Naive B cell (primary cell): ENCODE results near the gene GP5. TPM values are rescaled to one million over a fixed set of nuclear protein-coding genes. Genes with fewer than 3 reads are reported as not detected.
A peak's percentile ranks its signal among the peaks of the same experiment; 100 is the strongest.

Source experiments
- ATAC-seq, 2 donors: fragments of 150-1000 bp; cut with Tn5 transposase; 2 replicates each; pipeline ENCODE4 v1.10.0; 2021; ENCODE audit warnings: low read depth in 2 of 2, mild to moderate bottlenecking in 2 of 2, moderate library complexity in 2 of 2
- DNase-seq: peaks from one replicate; pipeline ENCODE4 v3.0.0; 2022
- H3K27ac Mint-ChIP-seq, 6 donors: one replicate each; pipeline ENCODE4 v1.8.0; 2020 to 2022; ENCODE audit warnings: mild to moderate bottlenecking in 6 of 6, mixed read lengths in 6 of 6, moderate library complexity in 5 of 6, inconsistent platforms in 2 of 6
- H3K27me3 Mint-ChIP-seq, 3 donors: one replicate each; pipeline ENCODE4 v1.8.0; 2021 to 2022; ENCODE audit warnings: mixed read lengths in 3 of 3, mild to moderate bottlenecking in 1 of 3
- H3K36me3 Mint-ChIP-seq, 2 donors: one replicate each; pipeline ENCODE4 v1.8.0; 2020 to 2022; ENCODE audit warnings: mixed read lengths in 2 of 2, inconsistent platforms in 1 of 2, mild to moderate bottlenecking in 1 of 2
- H3K4me1 Mint-ChIP-seq, 3 donors: one replicate each; pipeline ENCODE4 v1.8.0; 2020 to 2022; ENCODE audit warnings: mixed read lengths in 3 of 3, inconsistent platforms in 1 of 3, mild to moderate bottlenecking in 1 of 3, moderate library complexity in 1 of 3
- H3K4me3 Mint-ChIP-seq, 8 donors: one replicate each; pipeline ENCODE4 v1.8.0; 2020 to 2022; ENCODE audit warnings: mild to moderate bottlenecking in 8 of 8, mixed read lengths in 8 of 8, moderate library complexity in 8 of 8, inconsistent platforms in 2 of 8
- H3K9me3 Mint-ChIP-seq, 7 donors: one replicate each; pipeline ENCODE4 v1.8.0; 2020 to 2022; ENCODE audit warnings: mixed read lengths in 7 of 7, mild to moderate bottlenecking in 5 of 7, inconsistent platforms in 2 of 7, moderate library complexity in 1 of 7
- polyA plus RNA-seq, 6 donors: library from polyadenylated mRNA; unstranded; fragments of 300-500 nt; fragmentation: Illumina TruSeq; gene quantifications; one replicate each; pipeline ENCODE4 v1.2.3, GENCODE V29; 2021; ENCODE audit warnings: low read depth in 6 of 6

The GP5 gene
- polyA plus RNA-seq, 6 donors from 2014 or later: 0.17 to 0.21 TPM; not detected in 4

- H3K4me3 Mint-ChIP-seq: no peak overlapping the region
- H3K4me1 Mint-ChIP-seq: peaks cover 4 to 7% (median 5%) of the 10 kb centered on the region in 3 donors
- H3K27me3 Mint-ChIP-seq: peaks cover 7 to 29% (median 23%) of the 10 kb centered on the region in 3 donors
- H3K27ac Mint-ChIP-seq: no peak overlapping the region
- H3K9me3 Mint-ChIP-seq: no peaks in the 10 kb centered on the region
- no peaks in the 10 kb centered on the region for H3K36me3 Mint-ChIP-seq
- ATAC-seq (no peak), DNase-seq (no peak)
These were observed 50.7 kb downstream of the GP5 start for GRCh38 chr3:194348354-194348753.

GRCh38 chr3:194346621-194347020 is 52.4 kb downstream of the GP5 start:
- H3K27ac Mint-ChIP-seq: peak overlapping the region in 1 of 6 donors; percentile 26
- peaks cover 5 to 9% (median 7%) of the 10 kb centered on the region in 3 donors for H3K4me1 Mint-ChIP-seq
- H3K36me3 Mint-ChIP-seq: no peaks in the 10 kb centered on the region
- no peaks in the 10 kb centered on the region for H3K9me3 Mint-ChIP-seq
- DNase-seq: no peak
- no peak for ATAC-seq
- H3K4me3 Mint-ChIP-seq: no peak overlapping the region
- peaks cover 13 to 43% (median 35%) of the 10 kb centered on the region in 3 donors for H3K27me3 Mint-ChIP-seq

GRCh38 chr3:194346035-194346434 is 53.0 kb downstream of the GP5 start:
- H3K27ac Mint-ChIP-seq: no peak overlapping the region
- ATAC-seq (no peak), DNase-seq (no peak)
- H3K27me3 Mint-ChIP-seq: peaks cover 13 to 48% (median 41%) of the 10 kb centered on the region in 3 donors
- peaks cover 5 to 9% (median 7%) of the 10 kb centered on the region in 3 donors for H3K4me1 Mint-ChIP-seq
- H3K36me3 Mint-ChIP-seq: no peaks in the 10 kb centered on the region
- no peak overlapping the region for H3K4me3 Mint-ChIP-seq
- H3K9me3 Mint-ChIP-seq: no peaks in the 10 kb centered on the region

Other genes with a start within 250 kb of the GP5 start
- gene CPN2, start 47.9 kb downstream of the GP5 start, polyA plus RNA-seq: not detected
- gene LRRC15, start 29.5 kb downstream of the GP5 start, polyA plus RNA-seq: not detected
- 1 to 10 TPM; 3.1 to 6.6 (median 5.0) TPM for gene ATP13A3, start 87.7 kb upstream of the GP5 start, polyA plus RNA-seq
- 1 to 10 TPM in 2 of 6 donors, under 1 TPM in 3, not detected in 1; 0.60 to 2.4 (median 0.94) TPM for gene TMEM44, start 234.2 kb upstream of the GP5 start, polyA plus RNA-seq